ENCODE results near the gene HYI. TPM values are rescaled to one million over a fixed set of nuclear protein-coding genes. Genes with fewer than 3 reads are reported as not detected.

The HYI gene
- polyA plus RNA-seq, 1 experiment: 59.4 TPM

DNA sequence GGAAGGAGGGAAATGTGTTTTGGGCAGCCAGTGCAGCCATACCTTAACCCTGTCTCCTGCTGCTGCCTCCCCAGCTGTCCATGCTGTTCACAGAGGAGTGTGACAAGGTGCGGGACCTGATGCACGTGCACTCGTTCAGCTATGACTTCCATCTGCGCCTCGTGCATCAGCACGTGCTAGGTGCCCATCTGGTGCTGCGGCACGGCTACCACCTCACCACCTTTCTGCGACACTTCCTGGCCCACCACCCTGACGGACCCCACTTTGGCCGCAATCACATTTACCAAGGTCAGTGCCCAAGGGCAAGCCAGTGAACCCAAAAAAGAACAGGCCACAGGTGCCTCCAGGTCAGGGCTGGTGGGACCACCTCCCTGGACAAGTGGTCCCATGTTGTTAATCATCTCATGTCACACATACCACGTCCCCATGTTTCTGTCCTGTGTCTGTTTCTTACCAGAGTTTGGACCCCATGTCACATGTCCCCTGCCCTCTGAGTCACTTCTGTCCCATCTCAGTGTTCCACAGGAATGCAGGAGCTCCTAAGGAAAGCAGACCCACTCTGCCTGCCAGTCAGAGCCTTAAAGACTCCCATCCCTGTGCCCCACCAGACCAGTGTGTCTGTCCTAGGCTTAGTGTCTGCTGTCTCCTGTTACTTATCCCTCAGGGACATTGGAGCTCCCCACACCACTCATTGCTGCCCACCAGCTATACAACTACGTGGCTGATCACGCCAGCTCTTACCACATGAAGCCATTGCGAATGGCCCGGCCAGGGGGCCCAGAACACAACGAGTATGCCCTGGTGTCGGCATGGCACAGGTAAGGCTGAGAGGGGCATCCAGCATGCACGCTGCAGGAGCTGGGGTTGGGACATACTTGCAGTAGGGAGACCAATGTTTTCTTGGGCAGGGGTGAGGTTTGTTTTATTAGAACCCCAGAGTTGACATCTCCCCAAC lies 6.6 kb downstream of the HYI start:
- peaks cover 57% of the 10 kb centered on the region for H3K36me3 ChIP-seq (ENCODE audit: control insufficient read depth, insufficient read depth, low read length)
- no peaks in the 10 kb centered on the region for H3K27me3 ChIP-seq (ENCODE audit: control insufficient read depth, insufficient read depth, low read length)
- TF ChIP-seq, protein P1, sequence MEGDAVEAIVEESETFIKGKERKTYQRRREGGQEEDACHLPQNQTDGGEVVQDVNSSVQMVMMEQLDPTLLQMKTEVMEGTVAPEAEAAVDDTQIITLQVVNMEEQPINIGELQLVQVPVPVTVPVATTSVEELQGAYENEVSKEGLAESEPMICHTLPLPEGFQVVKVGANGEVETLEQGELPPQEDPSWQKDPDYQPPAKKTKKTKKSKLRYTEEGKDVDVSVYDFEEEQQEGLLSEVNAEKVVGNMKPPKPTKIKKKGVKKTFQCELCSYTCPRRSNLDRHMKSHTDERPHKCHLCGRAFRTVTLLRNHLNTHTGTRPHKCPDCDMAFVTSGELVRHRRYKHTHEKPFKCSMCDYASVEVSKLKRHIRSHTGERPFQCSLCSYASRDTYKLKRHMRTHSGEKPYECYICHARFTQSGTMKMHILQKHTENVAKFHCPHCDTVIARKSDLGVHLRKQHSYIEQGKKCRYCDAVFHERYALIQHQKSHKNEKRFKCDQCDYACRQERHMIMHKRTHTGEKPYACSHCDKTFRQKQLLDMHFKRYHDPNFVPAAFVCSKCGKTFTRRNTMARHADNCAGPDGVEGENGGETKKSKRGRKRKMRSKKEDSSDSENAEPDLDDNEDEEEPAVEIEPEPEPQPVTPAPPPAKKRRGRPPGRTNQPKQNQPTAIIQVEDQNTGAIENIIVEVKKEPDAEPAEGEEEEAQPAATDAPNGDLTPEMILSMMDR (IDR thresholded peaks at IDR 0.05; ENCODE audit: insufficient read depth, low read depth, low read length): no peak
- CTCF ChIA-PET: interaction anchor here (1.3 to 1.8 kb wide), 2 partner anchors 9 to 210 kb away, joined by 3 to 6 read pairs; no protein-coding TSS in a partner anchor
- no peak overlapping the region for H3K4me3 ChIP-seq (ENCODE audit: low read depth, low read length)
- POLR2A ChIA-PET: no interaction called here
- no peak for DNase-seq (ENCODE audit: low read depth)

DNA sequence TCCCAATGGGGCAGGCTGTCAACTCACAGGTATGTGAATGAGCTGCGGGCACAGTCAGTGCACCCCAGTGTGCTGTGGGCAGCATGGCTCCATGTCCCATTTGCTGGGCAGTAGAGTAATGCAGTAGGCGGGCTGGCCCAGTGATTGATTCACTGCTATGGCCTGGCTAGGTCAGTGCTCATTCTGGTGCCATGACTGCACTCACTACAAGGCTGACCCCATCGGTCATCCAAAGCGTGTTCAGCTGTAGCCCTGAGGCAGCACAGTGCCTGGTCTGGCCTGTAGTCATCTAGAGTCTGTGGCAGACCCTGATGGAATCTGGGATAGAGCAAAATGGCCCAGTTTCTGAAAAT lies 7.4 kb downstream of the HYI start:
- peaks cover 58% of the 10 kb centered on the region for H3K36me3 ChIP-seq (ENCODE audit: control insufficient read depth, insufficient read depth, low read length)
- H3K4me3 ChIP-seq (ENCODE audit: low read depth, low read length): no peak overlapping the region
- TF ChIP-seq, protein P1 (IDR thresholded peaks at IDR 0.05; ENCODE audit: insufficient read depth, low read depth, low read length): no peak
- ChIA-PET CTCF (interaction anchor here (1.8 kb wide), 1 partner anchor 8 kb away, joined by 6 read pairs; no protein-coding TSS in a partner anchor), POLR2A (no interaction called here)
- no peak for DNase-seq (ENCODE audit: low read depth)
- H3K27me3 ChIP-seq (ENCODE audit: control insufficient read depth, insufficient read depth, low read length): no peaks in the 10 kb centered on the region

DNA sequence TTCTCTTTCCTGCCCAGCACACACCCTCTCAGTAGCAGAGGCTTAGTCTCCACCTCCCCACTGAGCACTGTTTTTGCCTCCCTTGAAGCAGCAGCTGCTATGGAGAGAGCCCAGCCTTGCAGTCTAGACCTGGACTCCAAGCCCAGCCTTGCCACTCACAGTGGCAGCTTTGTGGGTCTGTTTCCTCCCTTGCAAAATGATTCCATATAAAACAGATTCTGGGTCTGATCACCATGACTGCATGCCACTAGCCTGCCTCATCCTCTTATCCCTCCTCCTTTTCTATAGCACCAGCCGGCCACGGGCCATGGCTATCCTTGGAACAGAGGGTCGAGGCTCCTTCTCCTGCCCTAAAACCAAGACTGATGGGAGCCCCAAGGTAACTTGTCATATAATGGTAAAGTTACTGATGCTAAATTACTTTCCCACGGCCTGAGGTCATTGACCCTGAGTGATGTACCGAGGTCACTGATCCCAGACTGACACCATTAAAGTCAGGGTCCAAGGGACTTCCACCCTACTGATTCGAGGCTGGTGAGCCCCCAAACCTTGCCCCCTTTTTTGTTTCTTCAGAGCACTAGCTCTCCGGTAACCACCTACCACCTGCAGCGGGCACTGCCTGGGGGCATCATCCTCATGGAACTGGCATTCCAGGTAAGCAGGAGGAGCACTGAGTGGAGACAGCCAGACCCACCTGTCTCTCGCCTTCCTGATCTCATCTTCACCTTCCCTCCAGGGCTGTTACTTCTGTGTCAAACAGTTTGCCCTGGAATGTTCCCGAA lies 7.9 kb downstream of the HYI start:
- no peaks in the 10 kb centered on the region for H3K27me3 ChIP-seq (ENCODE audit: control insufficient read depth, insufficient read depth, low read length)
- TF ChIP-seq, protein P1 (IDR thresholded peaks at IDR 0.05; ENCODE audit: insufficient read depth, low read depth, low read length): no peak
- H3K36me3 ChIP-seq (ENCODE audit: control insufficient read depth, insufficient read depth, low read length): peaks cover 56% of the 10 kb centered on the region
- ChIA-PET CTCF (no interaction called here), POLR2A (no interaction called here)
- no peak for DNase-seq (ENCODE audit: low read depth)
- H3K4me3 ChIP-seq (ENCODE audit: low read depth, low read length): no peak overlapping the region

DNA sequence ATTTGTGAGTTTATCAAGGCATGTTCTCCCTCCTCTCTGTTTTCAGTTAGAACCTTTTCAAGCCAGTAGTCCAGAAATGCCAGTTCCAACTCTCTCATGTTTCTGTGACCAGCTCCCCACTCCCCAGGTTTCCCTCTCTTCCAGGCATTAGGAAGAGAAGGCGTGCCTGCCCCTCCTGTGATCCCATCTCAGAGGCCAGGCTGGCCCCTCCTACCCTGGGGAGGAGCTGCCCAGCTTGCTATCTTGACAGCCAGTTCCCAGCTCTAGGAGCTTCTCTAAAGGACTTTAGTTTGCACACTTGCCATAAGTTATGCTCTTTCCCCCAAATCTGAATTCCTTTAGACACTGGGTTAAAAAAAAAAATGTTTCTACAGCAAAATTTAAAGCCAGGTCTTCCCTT lies 8.9 kb downstream of the HYI start:
- TF ChIP-seq, protein P1 (IDR thresholded peaks at IDR 0.05; ENCODE audit: insufficient read depth, low read depth, low read length): no peak
- peaks cover 57% of the 10 kb centered on the region for H3K36me3 ChIP-seq (ENCODE audit: control insufficient read depth, insufficient read depth, low read length)
- H3K4me3 ChIP-seq (ENCODE audit: low read depth, low read length): no peak overlapping the region
- POLR2A ChIA-PET: interaction anchor here (0.7 kb wide), 1 partner anchor 9 kb away, joined by 3 read pairs; no protein-coding TSS in a partner anchor
- no peak for DNase-seq (ENCODE audit: low read depth)
- CTCF ChIA-PET: interaction anchor here (0.9 to 1.2 kb wide), 2 partner anchors 8 to 30 kb away, joined by 3 read pairs; no protein-coding TSS in a partner anchor
- H3K27me3 ChIP-seq (ENCODE audit: control insufficient read depth, insufficient read depth, low read length): no peaks in the 10 kb centered on the region

All from BJ (cell line).